HG03060 (cell line): ENCODE measurements around the gene GREB1.

Experiments
- ATAC-seq: cut with Tn5 transposase; IDR thresholded peaks from one replicate; pipeline ENCODE4 v1.9.1; 2021; ENCODE audit warnings: low read depth, moderate number of reproducible peaks; ENCODE audit not compliant: unreplicated experiment

Gene GREB1

GRCh38 chr2:11534746-11535484 lies 1.1 kb downstream of the GREB1 start:
- ATAC-seq = no peak

- ATAC-seq = no peak
Observed at GRCh38 chr2:11535899-11536344, 2.1 kb downstream of the GREB1 start.

GRCh38 chr2:11537951-11538350 lies 4.1 kb downstream of the GREB1 start:
- no peak for ATAC-seq

GRCh38 chr2:11539317-11540147 lies 5.7 kb downstream of the GREB1 start:
- no peak for ATAC-seq

- ATAC-seq = no peak
Observed at GRCh38 chr2:11540148-11540995, 6.5 kb downstream of the GREB1 start.

GRCh38 chr2:11540996-11541692 lies 7.3 kb downstream of the GREB1 start:
- ATAC-seq = no peak

- no peak for ATAC-seq
Observed at GRCh38 chr2:11541693-11542274, 7.9 kb downstream of the GREB1 start.

GRCh38 chr2:11542275-11542819 lies 8.5 kb downstream of the GREB1 start:
- ATAC-seq = no peak

GRCh38 chr2:11543337-11544216 lies 9.7 kb downstream of the GREB1 start:
- ATAC-seq = no peak

- ATAC-seq = no peak
Observed at GRCh38 chr2:11546072-11546471, 12.2 kb downstream of the GREB1 start.

- ATAC-seq = no peak
Observed at GRCh38 chr2:11547912-11548497, 14.2 kb downstream of the GREB1 start.

GRCh38 chr2:11550302-11550701 lies 16.5 kb downstream of the GREB1 start:
- ATAC-seq = no peak

- ATAC-seq = no peak
Observed at GRCh38 chr2:11550901-11551568, 17.2 kb downstream of the GREB1 start.

- no peak for ATAC-seq
Observed at GRCh38 chr2:11551569-11552259, 17.9 kb downstream of the GREB1 start.

GRCh38 chr2:11552260-11552638 lies 18.4 kb downstream of the GREB1 start:
- no peak for ATAC-seq

- ATAC-seq = no peak
Observed at GRCh38 chr2:11553661-11554398, 20.0 kb downstream of the GREB1 start.

GRCh38 chr2:11554399-11554716 lies 20.5 kb downstream of the GREB1 start:
- ATAC-seq = no peak
